TTC549 (cell line): ENCODE data around the gene STARD7.
"Not testable (repeated sequence)": the region's sequence is repeated elsewhere in the genome, so short reads cannot be mapped to it uniquely, and the experiment has no call there.

Source experiments
- FAIRE-seq: peaks from 2 replicates; lab custom pipeline; 2012; peaks lifted over from hg19 to GRCh38; lab: Jason Lieb, UNC

The STARD7 gene

GRCh38 chr2:96208143-96209010 lies at the start of gene STARD7:
TSS of gene STARD7 (minus strand) at chr2:96208827. CDS start at chr2:96208434, 393 bp downstream.
- FAIRE-seq, result peak; percentile 58

GRCh38 chr2:96257744-96258143 lies 49.1 kb upstream of the STARD7 start:
- FAIRE-seq, result not testable (repeated sequence)

- FAIRE-seq, result no peak
Measured at GRCh38 chr2:96256611-96257113, 48.0 kb upstream of the STARD7 start.

GRCh38 chr2:96254571-96254970 lies 45.9 kb upstream of the STARD7 start:
- no peak for FAIRE-seq

- no peak for FAIRE-seq
Measured at GRCh38 chr2:96253006-96253405, 44.4 kb upstream of the STARD7 start.

GRCh38 chr2:96252526-96252925 lies 43.9 kb upstream of the STARD7 start:
- FAIRE-seq, result no peak

GRCh38 chr2:96251721-96252292 lies 43.2 kb upstream of the STARD7 start:
- FAIRE-seq, result no peak

- no peak for FAIRE-seq
Measured at GRCh38 chr2:96250188-96250587, 41.6 kb upstream of the STARD7 start.

GRCh38 chr2:96249654-96250053 lies 41.0 kb upstream of the STARD7 start:
- FAIRE-seq, result no peak

GRCh38 chr2:96248624-96249023 lies 40.0 kb upstream of the STARD7 start:
- no peak for FAIRE-seq

GRCh38 chr2:96247896-96248295 lies 39.3 kb upstream of the STARD7 start:
- FAIRE-seq, result no peak

- FAIRE-seq, result no peak
Measured at GRCh38 chr2:96247009-96247408, 38.4 kb upstream of the STARD7 start.

- no peak for FAIRE-seq
Measured at GRCh38 chr2:96245609-96246390, 37.2 kb upstream of the STARD7 start.

- no peak for FAIRE-seq
Measured at GRCh38 chr2:96243843-96244242, 35.2 kb upstream of the STARD7 start.

GRCh38 chr2:96241900-96242611 lies 33.4 kb upstream of the STARD7 start:
- FAIRE-seq, result no peak

- no peak for FAIRE-seq
Measured at GRCh38 chr2:96241227-96241626, 32.6 kb upstream of the STARD7 start.

GRCh38 chr2:96240341-96241038 lies 31.9 kb upstream of the STARD7 start:
- FAIRE-seq, result no peak

- no peak for FAIRE-seq
Measured at GRCh38 chr2:96239745-96240264, 31.2 kb upstream of the STARD7 start.

- FAIRE-seq, result no peak
Measured at GRCh38 chr2:96239091-96239490, 30.5 kb upstream of the STARD7 start.

- no peak for FAIRE-seq
Measured at GRCh38 chr2:96238266-96238665, 29.6 kb upstream of the STARD7 start.

- FAIRE-seq, result no peak
Measured at GRCh38 chr2:96236882-96237281, 28.3 kb upstream of the STARD7 start.
